Thyroid gland (tissue), 4 donors: ENCODE data around the gene SCN2B.

Experiments
- CTCF ChIP-seq, 6 experiments: fragments of 200-600 bp in 3 of 6; fragments of 450-650 bp in 3 of 6; sonication (generic) in 3 of 6; IDR thresholded peaks; one replicate each; pipeline ENCODE4 v1.5.1; 2016 to 2019; ENCODE audit warnings: antibody characterized with exemption in 6 of 6, mild to moderate bottlenecking in 2 of 6, inconsistent platforms in 1 of 6, moderate library complexity in 1 of 6
- POLR2A ChIP-seq, 2 donors: fragments of 450-650 bp; IDR thresholded peaks; one replicate each; pipeline ENCODE4 v1.6.1; 2017; ENCODE audit warnings: antibody characterized with exemption in 2 of 2, mild to moderate bottlenecking in 2 of 2, moderate library complexity in 1 of 2

GRCh38 chr11:118162846-118163245, 13.6 kb downstream of the SCN2B start:
- no peak for TF ChIP-seq CTCF (IDR thresholded peaks at IDR 0.05)
- TF ChIP-seq POLR2A (IDR thresholded peaks at IDR 0.05), result no peak
